CD4-positive, alpha-beta T cell treated with Interleukin-4 for 1 hour (primary cell): Measurements from ENCODE around the gene PYGB.

Experiments
- DNase-seq, 2 donors: peaks; one replicate each; pipeline ENCODE4 v3.0.0-alpha.2; 2020 to 2022

The PYGB gene

DNA sequence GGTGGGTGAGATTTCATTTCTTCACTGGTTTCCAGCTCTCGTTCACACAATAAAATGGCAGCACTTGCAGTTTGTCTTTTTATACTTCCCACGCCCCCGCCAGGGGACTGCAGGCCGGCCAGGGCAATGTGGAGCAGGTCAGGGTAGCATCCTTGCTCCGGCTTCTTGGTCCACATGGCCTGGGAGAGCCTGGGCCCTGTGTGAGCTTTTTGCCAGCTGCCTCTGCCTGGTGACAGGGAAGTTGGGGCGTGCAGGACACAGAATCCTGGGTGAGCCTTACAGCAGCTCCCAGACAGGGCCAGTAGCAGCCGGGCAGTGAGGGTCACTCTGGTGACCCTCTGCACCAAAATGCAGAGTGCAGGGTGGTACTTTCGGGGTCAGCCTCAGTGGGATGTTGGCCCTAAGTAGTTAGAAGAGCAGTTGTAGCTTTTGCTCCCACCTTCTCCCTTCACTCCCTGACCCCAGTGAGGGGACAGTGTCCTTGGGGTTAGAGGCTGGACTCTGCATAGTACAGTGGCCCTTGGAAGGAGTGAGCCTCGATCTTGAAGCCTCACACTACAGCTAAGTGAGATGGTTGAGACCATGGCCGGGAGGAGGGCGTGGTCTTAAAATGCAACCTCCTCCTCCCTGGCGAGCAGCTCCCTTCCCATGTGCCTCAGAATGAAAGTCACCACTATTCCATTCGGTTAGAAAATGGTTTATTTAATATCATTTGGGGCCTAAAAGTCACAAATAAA is 23.8 kb downstream of the PYGB start:
- peak in 1 of 2 donors; percentile 7 for DNase-seq

DNA sequence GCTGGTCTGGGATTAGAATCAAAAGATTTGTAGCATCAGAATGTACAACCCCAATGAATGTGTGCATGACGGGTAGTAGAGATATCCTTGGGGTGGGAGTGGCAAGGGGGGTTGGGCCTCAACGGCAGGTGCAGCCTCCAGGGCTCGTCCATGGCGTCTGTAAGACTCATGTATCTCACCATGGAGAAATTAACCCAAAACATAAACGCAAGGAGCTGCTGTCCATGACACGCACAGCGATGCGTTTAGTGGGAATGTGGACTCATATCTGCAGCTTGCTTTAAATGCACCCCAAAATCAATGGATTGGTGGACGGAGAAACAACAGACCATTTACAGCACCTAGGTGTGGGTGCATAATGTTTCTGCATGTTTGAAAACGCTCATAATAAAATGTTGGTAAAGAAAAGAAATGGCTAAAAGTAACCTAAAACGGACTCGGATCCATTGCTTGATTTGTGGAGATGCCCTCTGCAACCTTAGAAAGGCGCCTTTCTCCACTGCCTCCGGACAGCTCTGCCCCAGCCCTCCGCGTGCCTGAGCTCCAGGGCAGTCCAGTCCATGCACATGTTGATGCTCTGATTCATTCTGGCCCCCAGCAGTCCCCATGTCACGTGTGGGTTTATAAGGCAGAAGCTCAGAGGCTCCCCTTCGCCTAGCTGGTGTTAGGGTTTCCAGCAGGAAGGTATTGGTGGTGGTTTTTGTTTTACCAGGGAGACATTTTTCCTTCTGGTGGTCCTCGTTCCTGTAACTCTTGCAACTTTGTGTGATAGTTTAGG is 24.5 kb downstream of the PYGB start:
- peak in 1 of 2 donors; percentile 2 for DNase-seq

DNA sequence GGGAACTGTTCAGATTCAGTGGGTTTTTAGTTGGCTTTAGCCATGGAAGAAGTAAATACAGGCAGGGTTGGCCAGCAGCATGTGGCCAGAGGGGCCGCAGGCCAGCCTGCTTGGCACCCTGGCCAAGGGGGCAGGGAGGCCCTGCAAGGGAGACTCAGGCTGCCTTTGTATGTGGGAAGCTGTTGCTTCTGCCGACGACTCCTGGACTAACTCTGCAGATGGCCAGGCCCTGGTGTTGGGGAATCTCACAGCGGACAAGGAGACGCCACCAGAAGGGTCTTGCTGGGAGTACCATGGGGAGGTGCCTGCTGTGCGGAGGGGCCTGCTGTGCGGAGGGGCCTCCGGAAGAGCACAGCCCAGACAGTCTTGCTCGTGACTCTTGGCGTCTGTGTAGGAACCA is 25.2 kb downstream of the PYGB start:
- peak in 1 of 2 donors; percentile 10 for DNase-seq

GRCh38 chr20:25273541-25274358 is 25.9 kb downstream of the PYGB start:
- peak in 1 of 2 donors; percentile 3 for DNase-seq

DNA sequence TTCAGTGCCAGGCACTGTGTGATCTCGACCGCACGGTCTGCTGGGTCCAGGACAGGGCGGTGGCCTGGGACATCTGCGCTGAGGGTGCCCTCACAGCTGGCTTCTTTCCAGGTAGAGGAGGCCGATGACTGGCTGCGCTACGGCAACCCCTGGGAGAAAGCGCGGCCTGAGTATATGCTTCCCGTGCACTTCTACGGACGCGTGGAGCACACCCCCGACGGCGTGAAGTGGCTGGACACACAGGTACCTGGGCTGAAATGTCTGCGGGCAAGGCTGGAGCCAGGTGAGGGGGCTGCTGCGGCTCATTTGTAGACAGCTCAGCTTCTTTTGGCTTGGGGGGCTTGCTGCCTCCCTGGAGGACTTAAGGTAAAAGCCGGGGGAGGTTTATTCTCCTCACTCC is 26.6 kb downstream of the PYGB start:
- DNase-seq: peak in 1 of 2 donors; percentile 4

DNA sequence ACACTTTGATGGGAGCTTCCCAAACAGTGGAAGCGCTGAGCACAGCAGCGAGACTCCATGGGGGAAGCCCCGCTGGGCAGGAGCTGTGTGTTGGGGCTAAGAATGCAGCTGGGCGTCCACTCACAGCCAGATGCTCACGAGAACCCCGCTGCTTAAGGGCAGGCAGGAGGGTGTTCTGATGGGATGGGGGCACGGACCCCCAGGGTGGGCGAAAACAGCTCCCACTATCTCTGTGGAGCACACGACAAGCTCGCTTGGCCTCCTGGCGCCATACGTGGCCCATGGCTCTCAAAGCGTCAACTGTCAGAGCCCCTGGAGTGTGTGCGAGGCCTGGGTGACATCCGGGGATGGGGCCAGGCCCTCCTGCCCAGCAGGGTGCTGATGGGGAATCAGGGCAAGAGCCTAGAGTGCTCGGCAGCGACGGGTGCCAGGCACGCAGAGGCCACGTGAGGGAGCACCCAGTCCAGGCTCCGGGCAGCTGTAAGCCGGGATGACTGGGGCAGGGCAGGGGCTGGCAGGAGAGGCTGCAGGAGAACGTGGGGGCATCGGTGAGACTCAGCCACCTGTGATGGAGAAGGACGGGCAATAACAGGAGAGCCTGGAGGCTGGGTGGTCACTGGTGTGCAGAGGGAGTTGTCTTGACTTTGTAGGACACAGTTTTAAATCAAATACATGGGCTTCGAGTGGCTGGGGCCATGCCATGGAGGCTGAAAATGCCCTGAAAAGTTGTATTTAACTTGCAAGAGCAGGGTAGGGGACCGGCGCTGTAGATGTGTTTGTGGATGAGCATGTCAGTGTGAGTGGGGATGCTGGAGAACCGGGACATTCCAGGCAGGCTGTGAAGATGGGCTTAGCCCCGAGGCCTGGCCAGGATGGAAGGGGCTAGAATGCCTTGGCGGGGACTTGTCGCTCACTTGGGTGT is 27.3 kb downstream of the PYGB start:
- peak in 1 of 2 donors; percentile 8 for DNase-seq

- no peak for DNase-seq
These were observed 28.1 kb downstream of the PYGB start for GRCh38 chr20:25275813-25276532.

GRCh38 chr20:25276533-25277050 is 28.7 kb downstream of the PYGB start:
- no peak for DNase-seq

DNA sequence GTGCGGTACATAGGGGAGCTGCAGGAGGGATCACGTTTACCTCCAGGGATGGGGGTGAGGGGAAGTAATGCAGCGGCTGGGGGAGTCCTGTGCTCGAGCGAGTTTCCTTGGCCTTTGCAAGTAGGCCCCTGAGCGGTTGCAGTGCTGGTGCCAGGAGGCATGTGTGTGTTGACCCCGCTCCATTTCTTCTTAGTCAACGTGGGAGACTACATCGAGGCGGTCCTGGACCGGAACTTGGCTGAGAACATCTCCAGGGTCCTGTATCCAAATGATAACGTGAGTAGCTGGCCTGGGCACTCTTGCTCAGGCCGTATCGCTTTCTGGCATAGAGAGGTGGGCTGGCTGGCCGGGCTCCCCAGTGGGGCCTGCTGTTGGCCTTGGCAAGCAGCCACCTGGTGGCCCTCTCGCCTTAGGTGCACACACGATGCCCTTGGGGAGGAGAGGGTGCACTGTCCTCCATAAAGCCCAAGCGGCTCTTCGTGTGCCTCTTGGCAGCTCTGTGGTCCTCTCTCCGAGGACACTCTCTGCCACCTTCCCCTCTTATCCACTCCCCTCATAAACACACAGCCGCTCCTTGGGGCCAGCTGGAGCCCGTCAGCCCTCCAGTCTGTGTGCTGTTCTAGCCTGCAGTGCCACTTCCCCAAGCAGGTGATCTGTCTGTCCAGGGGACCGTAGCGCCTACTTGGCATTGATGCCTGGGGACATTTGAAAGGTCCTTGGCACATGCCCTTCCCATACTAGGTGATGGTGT is 29.3 kb downstream of the PYGB start:
- no peak for DNase-seq

GRCh38 chr20:25277941-25278521 is 30.1 kb downstream of the PYGB start:
- DNase-seq: peak in 1 of 2 donors; percentile 6

- DNase-seq: peak in 1 of 2 donors; percentile 8
These were observed 30.9 kb downstream of the PYGB start for GRCh38 chr20:25278636-25279361.

DNA sequence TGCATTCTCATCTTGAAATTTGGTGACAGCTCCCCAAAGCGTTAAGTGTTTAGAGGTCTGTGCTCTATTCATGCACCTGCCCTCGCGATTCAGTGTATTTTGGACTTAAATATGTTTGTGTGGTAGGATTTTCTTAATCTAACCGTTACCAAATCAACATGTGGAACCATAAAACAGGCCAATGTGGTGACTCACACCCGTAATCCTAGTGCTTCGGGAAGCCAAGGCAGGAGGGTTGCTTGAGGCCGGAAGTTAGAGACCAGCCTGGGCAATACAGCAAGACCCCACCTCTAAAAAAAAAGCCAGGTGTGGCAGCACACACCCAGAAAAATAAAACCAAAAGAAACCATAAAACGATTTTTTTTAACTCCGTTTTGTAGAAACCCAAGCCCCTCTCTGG is 31.5 kb downstream of the PYGB start:
- DNase-seq: no peak

DNA sequence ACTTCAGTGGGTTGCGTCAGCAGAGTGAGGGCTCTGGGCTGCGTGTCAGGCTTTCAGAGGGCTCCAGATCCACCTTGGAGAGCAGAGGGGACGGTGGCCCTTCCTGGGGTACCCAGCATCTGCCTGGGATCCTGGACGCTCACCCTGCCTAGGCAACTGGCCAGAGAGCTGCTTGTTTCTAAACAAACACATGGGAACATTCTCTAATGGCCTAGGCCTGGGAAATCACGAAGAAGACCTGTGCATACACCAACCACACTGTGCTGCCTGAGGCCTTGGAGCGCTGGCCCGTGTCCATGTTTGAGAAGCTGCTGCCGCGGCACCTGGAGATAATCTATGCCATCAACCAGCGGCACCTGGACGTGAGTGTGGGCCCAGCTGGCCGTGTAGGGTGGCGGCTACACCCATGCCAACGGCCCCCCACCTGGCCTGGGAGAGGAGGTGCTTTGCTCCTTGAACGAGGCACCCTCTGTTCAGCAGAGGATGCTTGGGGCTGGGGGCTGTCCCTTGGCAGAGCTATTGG is 32.2 kb downstream of the PYGB start:
- DNase-seq: no peak

GRCh38 chr20:25280574-25281535 is 33.0 kb downstream of the PYGB start:
- peak in 1 of 2 donors; percentile 9 for DNase-seq

DNA sequence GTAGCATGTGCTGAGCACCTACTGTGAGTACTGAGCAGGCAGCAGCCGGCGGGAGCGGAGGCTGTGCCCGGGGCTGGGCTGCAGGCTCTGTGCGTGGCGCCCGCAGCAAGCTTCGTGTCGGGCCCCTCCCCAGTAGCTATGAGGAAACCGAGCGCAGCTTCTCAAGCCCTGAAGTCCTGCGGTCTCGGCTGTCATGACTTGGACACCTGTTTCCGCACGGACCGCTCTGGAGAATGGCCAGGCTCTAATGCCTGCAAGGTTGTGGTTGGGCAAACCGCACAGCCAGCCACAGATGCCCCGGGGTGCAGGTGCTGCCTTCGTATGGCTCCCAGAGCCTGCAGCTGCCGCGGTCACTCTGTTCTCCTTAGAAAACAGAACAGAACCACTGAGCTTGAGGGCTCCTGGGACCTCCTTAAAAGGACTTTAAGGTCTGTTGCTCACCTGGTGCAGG is 33.7 kb downstream of the PYGB start:
- DNase-seq: peak in 1 of 2 donors; percentile 57

DNA sequence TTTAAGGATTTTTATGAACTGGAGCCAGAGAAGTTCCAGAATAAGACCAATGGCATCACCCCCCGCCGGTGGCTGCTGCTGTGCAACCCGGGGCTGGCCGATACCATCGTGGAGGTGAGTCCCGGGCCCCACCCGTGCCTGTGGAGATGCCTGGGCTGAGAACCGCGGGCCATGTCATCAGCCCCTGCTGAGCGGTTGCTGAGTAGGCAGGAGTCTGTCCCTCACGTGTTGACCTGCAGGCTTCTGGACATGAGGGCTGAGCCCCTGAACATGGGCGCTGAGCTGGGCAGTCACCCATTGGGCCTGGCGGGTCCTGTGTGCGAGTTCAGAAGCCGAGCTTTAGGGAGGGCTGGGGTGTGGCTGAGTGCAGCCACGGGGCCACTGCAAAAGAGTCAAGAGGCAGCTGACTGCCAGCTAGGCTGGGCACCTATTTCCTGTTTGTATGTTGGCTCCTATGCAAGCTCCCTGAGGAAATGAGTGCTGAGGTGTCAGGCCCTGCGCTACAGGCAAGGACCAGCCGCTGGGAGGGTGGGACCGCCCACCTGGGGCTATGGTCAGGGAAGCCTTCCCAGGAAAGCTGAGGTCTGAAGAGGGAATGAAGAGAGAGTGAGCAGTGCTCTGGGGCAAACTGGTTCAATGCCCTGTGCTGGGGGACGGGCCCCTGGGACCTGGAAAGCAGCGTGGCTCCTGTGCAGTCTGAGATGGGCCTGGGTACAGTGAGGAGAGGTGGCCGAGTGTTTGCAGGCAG is 34.3 kb downstream of the PYGB start:
- DNase-seq: peak in 1 of 2 donors; percentile 5

- DNase-seq: peak in 1 of 2 donors; percentile 1
These were observed 34.9 kb downstream of the PYGB start for GRCh38 chr20:25282796-25283195.
